OCI-LY1 (cell line): ENCODE measurements around the gene C3orf18.

ENCODE experiments used
- H2AFZ ChIP-seq: fragments of 200-600 bp; sonication (generic), shearing (Covaris generic); 2 replicates; pipeline ENCODE4 v1.6.0; 2014; ENCODE audit warnings: antibody characterized with exemption, mild to moderate bottlenecking, low read length
- H3F3A ChIP-seq: fragments of 200-600 bp; sonication (generic), shearing (Covaris generic); 2 replicates; pipeline ENCODE4 v1.6.0; 2014; ENCODE audit warnings: mild to moderate bottlenecking, antibody characterized with exemption, low read length, moderate library complexity; ENCODE audit not compliant: insufficient read depth
- H3K27ac ChIP-seq: fragments of 200-600 bp; sonication (generic); 2 replicates; pipeline ENCODE4 v1.5.1; 2014; ENCODE audit warnings: low read length, mixed run types, mild to moderate bottlenecking, low read depth; ENCODE audit not compliant: poor library complexity, severe bottlenecking
- H3K27me3 ChIP-seq: fragments of 200-600 bp; sonication (generic); 2 replicates; pipeline ENCODE4 v1.6.0; 2014; ENCODE audit warnings: antibody characterized with exemption, mild to moderate bottlenecking, low read length, moderate library complexity; ENCODE audit not compliant: insufficient read depth
- H3K36me3 ChIP-seq: fragments of 200-600 bp; sonication (generic); 2 replicates; pipeline ENCODE4 v1.6.1; 2014; ENCODE audit warnings: mild to moderate bottlenecking, antibody characterized with exemption, low read length, moderate library complexity, mixed read lengths; ENCODE audit not compliant: insufficient read depth
- H3K4me1 ChIP-seq: fragments of 200-600 bp; sonication (generic); 2 replicates; pipeline ENCODE4 v1.5.1; 2014; ENCODE audit warnings: mild to moderate bottlenecking, low read length, moderate library complexity; ENCODE audit not compliant: insufficient read depth, severe bottlenecking
- H3K4me2 ChIP-seq: fragments of 200-600 bp; sonication (generic), shearing (Covaris generic); 2 replicates; pipeline ENCODE4 v1.6.1; 2014; ENCODE audit warnings: low read length
- H3K4me3 ChIP-seq: fragments of 200-600 bp; sonication (generic); 2 replicates; pipeline ENCODE4 v1.5.1; 2014; ENCODE audit warnings: low read length, low read depth, mild to moderate bottlenecking, mixed read lengths; ENCODE audit not compliant: poor library complexity, severe bottlenecking
- H3K79me2 ChIP-seq: fragments of 200-600 bp; shearing (Covaris generic); 2 replicates; pipeline ENCODE4 v1.6.1; 2016; ENCODE audit warnings: mixed run types, low read length, mixed read lengths; ENCODE audit not compliant: insufficient read depth
- H3K9ac ChIP-seq: fragments of 200-600 bp; sonication (generic), shearing (Covaris generic); 2 replicates; pipeline ENCODE4 v1.6.1; 2014; ENCODE audit warnings: mild to moderate bottlenecking, low read length, mixed read lengths
- H3K9me2 ChIP-seq: fragments of 200-600 bp; sonication (generic), shearing (Covaris generic); 2 replicates; pipeline ENCODE4 v1.6.1; 2014; ENCODE audit warnings: low read depth, mild to moderate bottlenecking, low read length, mixed read lengths
- H3K9me3 ChIP-seq: fragments of 200-600 bp; shearing (Covaris generic); 2 replicates; pipeline ENCODE4 v1.6.1; 2014; ENCODE audit warnings: low read length, mixed read lengths
- H4K20me1 ChIP-seq: fragments of 200-600 bp; sonication (generic), shearing (Covaris generic); 2 replicates; pipeline ENCODE4 v1.6.0; 2016; ENCODE audit warnings: mild to moderate bottlenecking, low read length; ENCODE audit not compliant: insufficient read depth
- EZH2 ChIP-seq: fragments of 200-600 bp; sonication (generic), shearing (Covaris generic); IDR thresholded peaks from 2 replicates; pipeline ENCODE4 v1.8.0; 2017; ENCODE audit warnings: borderline replicate concordance, mixed run types, mild to moderate bottlenecking, antibody characterized with exemption, low read length, moderate library complexity, mixed read lengths
- TF ChIP-seq, protein P1 (sequence below): fragments of 200-600 bp; sonication (generic), shearing (Covaris generic); IDR thresholded peaks from 2 replicates; pipeline ENCODE4 v1.5.1; 2017; ENCODE audit warnings: mild to moderate bottlenecking, antibody characterized with exemption, low read length, moderate library complexity, mixed read lengths

C3orf18 gene

DNA sequence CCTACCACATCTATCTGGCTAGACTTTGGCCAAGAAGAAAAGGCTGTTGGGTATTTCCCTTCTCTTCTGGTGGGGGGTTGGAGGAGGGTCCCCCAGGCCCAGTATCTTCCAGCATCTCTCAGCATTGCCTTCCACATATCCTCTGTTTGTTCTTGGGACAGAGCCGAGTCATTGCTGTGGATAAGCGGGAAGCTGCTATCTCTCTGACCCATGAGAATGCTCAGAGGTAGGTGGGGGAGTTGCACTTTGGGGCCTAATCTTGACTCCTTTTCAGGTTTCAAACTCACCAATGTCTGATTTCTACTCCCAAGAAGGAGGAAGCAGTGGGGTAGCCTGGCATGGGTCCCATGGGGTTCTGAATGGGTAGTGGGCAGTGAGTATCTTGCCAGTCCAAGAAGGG lies 9.8 kb upstream of the C3orf18 start:
- H3K4me1 ChIP-seq, result no peaks in the 10 kb centered on the region
- no peaks in the 10 kb centered on the region for H3K9me3 ChIP-seq
- no peaks in the 10 kb centered on the region for H3K79me2 ChIP-seq
- no peak overlapping the region for H2AFZ ChIP-seq
- no peaks in the 10 kb centered on the region for H4K20me1 ChIP-seq
- H3K36me3 ChIP-seq, result no peaks in the 10 kb centered on the region
- no peak overlapping the region for H3K27ac ChIP-seq
- no peaks in the 10 kb centered on the region for H3K9me2 ChIP-seq
- TF ChIP-seq, protein P1, sequence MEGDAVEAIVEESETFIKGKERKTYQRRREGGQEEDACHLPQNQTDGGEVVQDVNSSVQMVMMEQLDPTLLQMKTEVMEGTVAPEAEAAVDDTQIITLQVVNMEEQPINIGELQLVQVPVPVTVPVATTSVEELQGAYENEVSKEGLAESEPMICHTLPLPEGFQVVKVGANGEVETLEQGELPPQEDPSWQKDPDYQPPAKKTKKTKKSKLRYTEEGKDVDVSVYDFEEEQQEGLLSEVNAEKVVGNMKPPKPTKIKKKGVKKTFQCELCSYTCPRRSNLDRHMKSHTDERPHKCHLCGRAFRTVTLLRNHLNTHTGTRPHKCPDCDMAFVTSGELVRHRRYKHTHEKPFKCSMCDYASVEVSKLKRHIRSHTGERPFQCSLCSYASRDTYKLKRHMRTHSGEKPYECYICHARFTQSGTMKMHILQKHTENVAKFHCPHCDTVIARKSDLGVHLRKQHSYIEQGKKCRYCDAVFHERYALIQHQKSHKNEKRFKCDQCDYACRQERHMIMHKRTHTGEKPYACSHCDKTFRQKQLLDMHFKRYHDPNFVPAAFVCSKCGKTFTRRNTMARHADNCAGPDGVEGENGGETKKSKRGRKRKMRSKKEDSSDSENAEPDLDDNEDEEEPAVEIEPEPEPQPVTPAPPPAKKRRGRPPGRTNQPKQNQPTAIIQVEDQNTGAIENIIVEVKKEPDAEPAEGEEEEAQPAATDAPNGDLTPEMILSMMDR, result no peak
- no peak for TF ChIP-seq EZH2
- H3F3A ChIP-seq, result no peaks in the 10 kb centered on the region
- H3K9ac ChIP-seq, result no peak overlapping the region
- H3K4me3 ChIP-seq, result no peak overlapping the region
- H3K27me3 ChIP-seq, result no peaks in the 10 kb centered on the region
- H3K4me2 ChIP-seq, result no peak overlapping the region

DNA sequence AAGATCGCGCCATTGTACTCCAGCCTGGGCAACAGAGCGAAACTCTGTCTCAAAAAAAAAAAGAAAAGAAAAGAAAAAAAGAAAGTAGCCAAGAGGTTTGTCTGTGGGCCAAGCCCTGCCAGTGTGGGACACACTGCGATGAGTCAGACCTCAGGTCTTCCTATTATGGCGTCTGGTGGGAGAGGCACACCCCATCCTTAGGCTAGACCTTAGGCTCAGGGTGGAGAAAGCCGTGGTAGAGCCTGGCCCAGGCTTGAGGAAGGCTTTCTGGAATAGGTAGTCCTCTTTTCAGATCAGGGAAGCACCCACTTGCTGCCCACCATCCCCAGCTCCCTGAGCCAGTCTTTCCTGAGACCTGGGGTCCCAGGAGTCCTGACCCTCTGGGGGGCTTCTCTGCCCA lies 7.8 kb upstream of the C3orf18 start:
- no peaks in the 10 kb centered on the region for H3K27me3 ChIP-seq
- no peaks in the 10 kb centered on the region for H3K9me2 ChIP-seq
- no peak overlapping the region for H3K27ac ChIP-seq
- H4K20me1 ChIP-seq, result no peaks in the 10 kb centered on the region
- H3K4me1 ChIP-seq, result peaks cover 2% of the 10 kb centered on the region
- no peak overlapping the region for H3K9ac ChIP-seq
- H3K4me3 ChIP-seq, result no peak overlapping the region
- no peaks in the 10 kb centered on the region for H3K36me3 ChIP-seq
- no peak overlapping the region for H2AFZ ChIP-seq
- H3K4me2 ChIP-seq, result no peak overlapping the region
- H3F3A ChIP-seq, result no peaks in the 10 kb centered on the region
- no peaks in the 10 kb centered on the region for H3K79me2 ChIP-seq
- no peaks in the 10 kb centered on the region for H3K9me3 ChIP-seq
- TF ChIP-seq EZH2, result no peak
- TF ChIP-seq, protein P1, result no peak

DNA sequence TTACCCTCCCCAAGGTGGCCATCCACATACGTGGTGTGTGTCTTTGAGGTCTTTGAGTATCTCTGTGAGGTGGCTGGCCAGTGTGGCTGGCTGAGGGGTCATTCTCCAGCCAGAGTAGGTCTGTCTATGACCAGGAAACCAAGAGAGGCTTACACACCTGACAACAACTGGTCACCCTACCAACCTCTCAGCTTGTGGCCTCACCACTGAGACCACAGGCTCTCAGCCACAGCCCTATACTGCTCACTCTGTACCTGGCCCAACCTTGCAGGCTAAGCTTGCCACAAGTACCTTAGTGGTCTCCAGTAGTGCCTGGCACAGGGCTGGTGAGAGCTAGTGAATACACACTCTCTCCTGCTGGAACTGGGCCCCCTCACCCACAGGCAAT lies 6.9 kb upstream of the C3orf18 start:
- Histone ChIP-seq H3K27me3 (no peaks in the 10 kb centered on the region), H3K36me3 (no peaks in the 10 kb centered on the region), H3K9ac (no peak overlapping the region), H3K27ac (no peak overlapping the region), H2AFZ (no peak overlapping the region), H3K4me2 (no peak overlapping the region), H3K9me3 (no peaks in the 10 kb centered on the region), H3K4me1 (peaks cover 9% of the 10 kb centered on the region), H4K20me1 (no peaks in the 10 kb centered on the region), H3K79me2 (no peaks in the 10 kb centered on the region), H3K9me2 (no peaks in the 10 kb centered on the region), H3K4me3 (no peak overlapping the region), H3F3A (no peaks in the 10 kb centered on the region)
- TF ChIP-seq EZH2, result no peak
- TF ChIP-seq, protein P1, result no peak
